Measurements from ENCODE around the gene PRKN. TPM values are rescaled to one million over a fixed set of nuclear protein-coding genes. Genes with fewer than 3 reads are reported as not detected.

The PRKN gene
- total RNA-seq, 1 donor from 2014 or later: 1.2 TPM

DNA sequence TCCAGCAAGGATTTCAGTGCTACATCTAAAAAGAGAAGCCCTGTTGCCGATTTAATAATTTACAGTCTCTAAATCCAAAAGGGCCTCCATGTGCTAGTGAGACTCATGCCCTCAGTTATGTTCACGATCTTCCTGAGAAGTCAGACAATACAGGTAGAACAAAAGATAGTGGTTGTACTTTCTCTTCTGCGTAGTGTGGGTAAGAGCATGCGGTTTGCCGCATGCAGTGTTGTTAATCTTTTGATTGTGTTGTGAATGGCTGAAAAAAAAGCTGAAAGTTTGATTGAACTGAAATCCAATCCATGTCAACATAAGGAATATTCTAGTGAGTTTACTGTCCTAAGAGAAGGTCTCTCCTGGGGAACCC, 1379.0 kb downstream of the PRKN start:
- H3K27me3 ChIP-seq (ENCODE audit: control insufficient read depth, insufficient read depth, low read length): no peaks in the 10 kb centered on the region
- TF ChIP-seq CTCF (IDR thresholded peaks at IDR 0.05; ENCODE audit: insufficient read depth, low read length, poor library complexity, severe bottlenecking): no peak
- H3K36me3 ChIP-seq (ENCODE audit: control insufficient read depth, insufficient read depth, low read length): no peaks in the 10 kb centered on the region
- no peak overlapping the region for H3K4me3 ChIP-seq (ENCODE audit: low read depth, low read length)
- DNase-seq (ENCODE audit: low read depth): no peak

DNA sequence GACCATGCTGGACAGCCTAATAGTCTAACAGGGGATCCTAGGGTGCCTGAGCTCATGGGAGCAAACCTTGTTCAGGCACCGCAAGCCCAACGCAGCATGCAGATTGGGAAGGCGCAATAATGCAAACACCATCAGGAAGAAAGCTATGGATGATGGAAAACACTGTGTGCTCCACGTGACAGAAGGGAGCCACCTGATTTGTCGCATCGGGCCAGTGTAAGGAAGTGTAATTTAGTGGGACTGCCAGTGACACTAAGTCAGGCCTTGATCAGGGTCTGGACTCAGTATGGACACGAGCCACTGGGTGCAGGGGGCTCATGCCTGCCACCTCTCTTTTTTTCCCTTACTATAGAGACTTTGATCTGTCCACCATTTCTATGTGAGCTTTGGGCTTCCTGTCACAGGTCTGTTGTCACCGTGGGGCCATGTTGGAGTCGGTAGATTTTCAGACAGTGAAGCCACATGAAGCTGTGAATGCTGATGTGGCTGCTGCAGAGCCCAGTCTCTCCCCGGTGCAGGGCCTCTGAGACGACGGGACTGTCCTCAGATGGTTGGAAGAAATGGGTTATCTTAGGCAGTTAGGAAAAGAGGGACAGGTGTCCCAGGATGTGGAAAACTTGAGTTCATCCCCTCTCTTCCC, 1379.5 kb downstream of the PRKN start:
- DNase-seq (ENCODE audit: low read depth): no peak
- Histone ChIP-seq H3K4me3 (ENCODE audit: low read depth, low read length) (no peak overlapping the region), H3K36me3 (ENCODE audit: control insufficient read depth, insufficient read depth, low read length) (no peaks in the 10 kb centered on the region), H3K27me3 (ENCODE audit: control insufficient read depth, insufficient read depth, low read length) (no peaks in the 10 kb centered on the region)
- no peak for TF ChIP-seq CTCF (IDR thresholded peaks at IDR 0.05; ENCODE audit: insufficient read depth, low read length, poor library complexity, severe bottlenecking)

DNA sequence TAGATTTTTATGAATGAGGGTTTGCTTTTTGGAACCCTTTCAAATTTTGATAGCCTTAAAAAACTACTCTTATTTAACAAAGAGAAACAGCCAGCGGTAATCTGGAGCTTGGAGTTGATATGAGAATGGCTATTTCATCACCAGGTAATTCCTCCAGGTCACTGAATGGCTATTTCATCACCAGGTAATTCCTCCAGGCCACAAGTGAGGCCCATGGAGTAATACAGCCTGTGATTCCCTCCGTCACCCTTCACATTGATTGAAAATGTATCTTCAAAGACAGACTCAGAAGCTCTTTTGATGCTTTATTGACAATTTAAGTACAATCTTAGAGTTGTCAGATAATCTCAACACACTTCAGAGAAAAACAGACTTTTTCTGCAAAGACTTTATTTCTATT, 1380.4 kb downstream of the PRKN start:
- Histone ChIP-seq H3K36me3 (ENCODE audit: control insufficient read depth, insufficient read depth, low read length) (no peaks in the 10 kb centered on the region), H3K27me3 (ENCODE audit: control insufficient read depth, insufficient read depth, low read length) (no peaks in the 10 kb centered on the region), H3K4me3 (ENCODE audit: low read depth, low read length) (no peak overlapping the region)
- no peak for DNase-seq (ENCODE audit: low read depth)
- TF ChIP-seq CTCF (IDR thresholded peaks at IDR 0.05; ENCODE audit: insufficient read depth, low read length, poor library complexity, severe bottlenecking): no peak

GRCh38 chr6:161346717-161347116, 1380.8 kb downstream of the PRKN start:
- DNase-seq (ENCODE audit: low read depth): no peak
- H3K4me3 ChIP-seq (ENCODE audit: low read depth, low read length): no peak overlapping the region
- TF ChIP-seq CTCF (IDR thresholded peaks at IDR 0.05; ENCODE audit: insufficient read depth, low read length, poor library complexity, severe bottlenecking): no peak
- no peaks in the 10 kb centered on the region for H3K36me3 ChIP-seq (ENCODE audit: control insufficient read depth, insufficient read depth, low read length)
- no peaks in the 10 kb centered on the region for H3K27me3 ChIP-seq (ENCODE audit: control insufficient read depth, insufficient read depth, low read length)

- H3K27me3 ChIP-seq (ENCODE audit: control insufficient read depth, insufficient read depth, low read length): no peaks in the 10 kb centered on the region
- no peak for DNase-seq (ENCODE audit: low read depth)
- H3K36me3 ChIP-seq (ENCODE audit: control insufficient read depth, insufficient read depth, low read length): no peaks in the 10 kb centered on the region
- no peak for TF ChIP-seq CTCF (IDR thresholded peaks at IDR 0.05; ENCODE audit: insufficient read depth, low read length, poor library complexity, severe bottlenecking)
- H3K4me3 ChIP-seq (ENCODE audit: low read depth, low read length): no peak overlapping the region
Measured at GRCh38 chr6:161344626-161345025, 1382.9 kb downstream of the PRKN start.

GRCh38 chr6:161342039-161342438, 1385.5 kb downstream of the PRKN start:
- no peaks in the 10 kb centered on the region for H3K36me3 ChIP-seq (ENCODE audit: control insufficient read depth, insufficient read depth, low read length)
- no peak overlapping the region for H3K4me3 ChIP-seq (ENCODE audit: low read depth, low read length)
- no peaks in the 10 kb centered on the region for H3K27me3 ChIP-seq (ENCODE audit: control insufficient read depth, insufficient read depth, low read length)
- TF ChIP-seq CTCF (IDR thresholded peaks at IDR 0.05; ENCODE audit: insufficient read depth, low read length, poor library complexity, severe bottlenecking): no peak
- DNase-seq (ENCODE audit: low read depth): no peak

Data from kidney epithelial cell (primary cell).